HG03558 (cell line): ENCODE measurements around the gene FBXW11.

Experiments used
- ATAC-seq: cut with Tn5 transposase; IDR thresholded peaks from one replicate; pipeline ENCODE4 v1.9.1; 2021; ENCODE audit warnings: moderate number of reproducible peaks; ENCODE audit not compliant: unreplicated experiment; ENCODE audit errors: extremely low read depth

FBXW11 gene

DNA sequence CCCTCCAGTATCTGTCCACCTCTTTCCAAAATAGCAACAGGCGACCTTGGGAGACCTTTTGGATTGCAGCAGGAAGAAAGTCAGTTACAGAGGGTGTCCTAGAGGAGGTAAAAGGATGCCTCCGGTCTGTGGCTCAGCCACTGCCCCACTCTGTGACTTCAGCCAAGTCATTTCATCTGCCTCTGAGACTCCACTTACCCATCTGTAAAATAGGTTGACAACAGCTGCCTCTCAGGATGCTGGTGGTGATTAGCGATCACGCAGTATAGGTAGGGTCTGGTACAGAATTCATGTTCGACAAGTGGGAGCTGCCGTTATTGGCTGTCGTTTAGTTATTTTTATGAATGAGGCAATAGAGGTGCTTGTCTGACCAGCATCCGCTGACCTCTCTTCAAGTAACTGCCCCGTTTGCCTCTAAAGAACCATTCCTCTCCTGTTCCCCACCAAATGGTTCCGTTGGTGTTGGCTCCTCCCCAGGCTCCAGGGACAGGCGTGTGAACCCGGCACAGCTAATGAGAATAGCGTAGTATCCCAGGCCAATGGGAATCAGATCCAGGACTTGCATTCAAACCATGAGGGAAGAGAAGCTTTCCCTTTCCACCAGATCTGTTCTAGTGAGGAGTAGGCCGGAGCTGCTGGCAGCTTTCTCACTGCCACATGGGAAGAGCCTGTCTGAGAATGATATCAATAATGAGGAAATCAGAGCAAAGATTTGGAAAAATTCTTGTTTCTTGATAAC, 156.7 kb downstream of the FBXW11 start:
- ATAC-seq, result no peak

- no peak for ATAC-seq
These were observed 157.4 kb downstream of the FBXW11 start for GRCh38 chr5:171848911-171849520.

- no peak for ATAC-seq
These were observed 158.0 kb downstream of the FBXW11 start for GRCh38 chr5:171848486-171848885.

DNA sequence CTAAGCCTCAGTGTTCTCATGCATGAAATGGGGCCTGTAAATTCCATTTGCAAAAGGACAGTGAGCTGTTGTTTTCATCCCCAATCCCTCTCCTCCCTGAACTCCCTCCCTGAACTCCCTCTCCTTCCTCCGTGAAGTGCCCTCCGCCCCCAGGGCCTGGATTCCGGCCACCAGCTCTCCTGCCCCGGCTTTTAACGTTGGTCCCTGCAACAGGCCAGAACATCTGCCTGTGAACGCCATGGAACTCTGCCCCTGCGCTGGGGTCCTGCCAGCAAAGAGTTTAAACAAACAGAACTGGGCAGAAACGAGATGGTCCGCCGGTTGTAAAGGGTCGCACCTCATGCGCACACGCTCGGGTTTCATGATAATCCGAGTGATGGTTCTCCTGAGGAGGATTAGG, 158.4 kb downstream of the FBXW11 start:
- ATAC-seq, result no peak

- ATAC-seq, result no peak
These were observed 159.4 kb downstream of the FBXW11 start for GRCh38 chr5:171847026-171847425.

DNA sequence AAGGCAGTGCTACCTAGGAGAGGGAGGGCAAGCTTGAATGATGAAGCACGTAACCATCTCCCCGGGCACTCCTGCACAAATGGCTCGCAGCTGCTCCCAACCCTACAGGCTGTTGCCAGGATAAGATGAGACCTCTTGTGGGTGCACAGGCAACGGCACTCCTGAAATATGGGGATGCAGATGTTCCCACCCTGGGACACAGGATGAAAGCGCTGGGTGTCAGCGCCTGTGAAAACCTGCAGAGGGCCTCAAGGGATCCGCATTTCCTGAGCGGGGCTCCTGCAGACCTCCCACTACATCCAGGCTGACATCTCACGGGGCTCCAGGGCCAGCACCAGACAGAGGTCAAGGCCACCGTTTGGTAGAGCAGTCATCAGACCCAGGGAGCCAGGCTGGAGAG, 160.1 kb downstream of the FBXW11 start:
- no peak for ATAC-seq

DNA sequence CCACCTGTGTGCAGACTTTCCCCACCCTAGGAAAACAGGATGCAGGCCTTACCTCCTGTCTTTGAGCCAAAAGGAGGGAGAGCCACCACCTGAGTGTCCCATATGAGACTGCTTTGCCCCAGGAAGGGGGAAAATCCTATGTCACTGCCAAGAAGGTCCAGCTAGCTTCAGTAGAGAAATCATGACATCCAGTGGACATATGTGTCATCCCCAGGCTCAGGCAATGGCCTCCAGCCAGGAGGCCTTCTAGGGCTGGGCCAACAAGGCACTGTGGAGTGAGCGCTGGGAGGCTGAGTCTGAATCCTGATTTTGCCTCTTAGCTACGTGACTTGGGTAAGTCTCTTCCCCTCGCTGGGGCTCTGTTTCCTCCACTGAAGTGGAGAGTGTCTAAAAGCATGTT, 160.6 kb downstream of the FBXW11 start:
- no peak for ATAC-seq

DNA sequence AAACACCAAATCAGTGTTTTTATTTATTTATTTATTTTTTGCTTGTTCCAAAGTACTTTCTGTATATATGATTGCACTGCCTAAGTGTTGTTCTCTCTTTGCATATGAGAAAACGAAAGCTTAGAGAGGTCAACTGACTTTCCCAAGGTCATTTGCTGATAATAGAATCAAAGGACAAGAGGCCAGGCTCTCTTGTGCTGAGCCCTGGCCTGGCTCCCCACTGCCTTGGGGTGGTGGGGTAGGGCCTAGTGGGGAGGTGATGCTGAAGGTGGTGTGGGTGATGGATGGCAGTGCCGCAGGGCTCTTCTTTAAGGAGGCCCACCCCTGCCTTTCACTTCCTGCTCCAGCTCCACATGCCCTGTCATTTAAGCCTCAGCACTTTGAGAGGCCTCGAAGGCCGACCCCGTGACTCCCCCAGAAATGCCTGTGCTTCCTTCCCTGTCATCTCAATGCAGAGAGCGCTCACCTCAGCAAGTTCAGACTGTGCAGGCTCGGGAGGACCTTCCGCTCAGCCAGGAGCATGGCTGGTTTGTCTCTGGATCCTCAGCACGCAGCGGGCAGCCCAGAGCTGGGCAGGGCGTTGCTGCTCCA, 161.3 kb downstream of the FBXW11 start:
- no peak for ATAC-seq

- no peak for ATAC-seq
These were observed 163.6 kb downstream of the FBXW11 start for GRCh38 chr5:171842777-171843328.

- no peak for ATAC-seq
These were observed 164.3 kb downstream of the FBXW11 start for GRCh38 chr5:171841984-171842776.

- no peak for ATAC-seq
These were observed 165.5 kb downstream of the FBXW11 start for GRCh38 chr5:171840711-171841522.

GRCh38 chr5:171840066-171840465, 166.4 kb downstream of the FBXW11 start:
- ATAC-seq, result no peak

DNA sequence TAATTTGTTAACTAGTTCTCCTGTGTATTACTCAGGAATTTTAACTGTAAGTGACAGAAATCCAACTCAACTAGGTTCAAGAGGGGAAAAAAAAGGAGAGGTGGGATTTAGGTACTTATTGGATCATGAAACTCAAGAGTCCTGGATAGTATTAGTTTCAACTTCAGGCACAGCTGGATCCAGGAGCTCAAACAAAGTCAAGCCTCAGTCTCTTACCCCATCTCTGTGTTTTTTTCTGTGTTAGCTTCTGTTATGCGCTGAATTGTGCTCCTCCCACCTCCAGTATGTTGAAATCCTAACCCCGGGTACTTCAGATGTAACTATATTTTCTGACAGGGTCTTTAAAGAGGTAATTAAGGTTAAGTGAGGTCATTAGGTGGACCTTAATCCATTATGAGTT, 167.3 kb downstream of the FBXW11 start:
- no peak for ATAC-seq

- ATAC-seq, result no peak
These were observed 168.4 kb downstream of the FBXW11 start for GRCh38 chr5:171838066-171838465.

DNA sequence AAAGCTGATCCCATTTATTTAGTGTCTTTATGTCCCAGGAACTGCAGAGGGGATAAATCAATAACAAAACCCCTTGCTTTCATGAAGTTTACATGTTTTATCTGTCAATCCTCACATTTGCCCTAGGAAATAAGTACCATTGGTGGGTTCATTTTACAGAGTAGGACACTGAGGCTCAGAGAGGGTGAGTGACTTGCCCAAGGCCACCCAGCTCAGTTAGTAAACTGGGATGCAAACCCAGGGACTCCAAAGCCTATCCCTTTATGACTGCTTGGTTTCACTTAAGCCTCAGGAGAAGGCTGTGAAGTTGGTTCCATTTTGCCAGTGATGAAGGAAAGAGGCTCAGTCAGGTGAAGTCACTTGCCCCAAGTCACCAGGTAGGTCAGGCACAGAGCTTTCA, 168.9 kb downstream of the FBXW11 start:
- no peak for ATAC-seq

DNA sequence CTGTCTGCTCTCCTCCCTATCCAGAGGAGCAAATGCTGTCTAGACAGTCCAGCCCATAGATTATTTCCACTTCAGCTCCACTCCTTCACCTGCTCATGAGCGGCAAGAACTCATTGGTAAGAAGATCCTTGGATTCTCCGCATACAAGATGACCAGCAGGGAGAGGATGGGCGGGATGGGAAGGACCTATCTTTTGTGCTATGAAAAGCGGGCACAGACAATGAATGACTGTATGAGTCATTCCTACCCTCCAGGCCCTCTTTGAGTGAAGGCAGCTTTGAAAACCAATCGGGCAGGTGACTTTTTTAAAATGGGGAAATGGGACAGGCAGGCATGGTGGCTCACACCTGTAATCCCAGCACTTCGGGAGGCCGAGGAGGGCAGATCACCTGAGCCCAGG, 171.4 kb downstream of the FBXW11 start:
- no peak for ATAC-seq

DNA sequence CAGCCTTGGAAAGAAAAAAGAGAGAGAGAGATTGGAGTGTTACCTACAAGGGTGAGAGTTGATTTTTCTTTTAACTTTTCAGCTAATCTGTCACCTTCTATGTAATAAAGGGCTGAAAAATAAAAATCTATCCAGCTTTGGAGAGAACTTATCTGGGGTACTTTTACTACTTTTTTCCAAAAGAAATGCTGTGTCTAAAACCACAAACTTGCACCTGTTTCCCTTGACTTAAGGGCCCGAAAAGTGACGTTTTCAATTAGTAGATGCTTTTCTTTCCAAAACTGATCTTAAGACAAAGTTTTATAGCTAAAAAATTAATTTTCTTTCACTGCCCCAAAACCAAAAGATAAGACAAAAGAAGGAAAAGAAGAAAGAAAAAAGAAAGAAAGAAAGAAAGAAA, 172.0 kb downstream of the FBXW11 start:
- no peak for ATAC-seq

DNA sequence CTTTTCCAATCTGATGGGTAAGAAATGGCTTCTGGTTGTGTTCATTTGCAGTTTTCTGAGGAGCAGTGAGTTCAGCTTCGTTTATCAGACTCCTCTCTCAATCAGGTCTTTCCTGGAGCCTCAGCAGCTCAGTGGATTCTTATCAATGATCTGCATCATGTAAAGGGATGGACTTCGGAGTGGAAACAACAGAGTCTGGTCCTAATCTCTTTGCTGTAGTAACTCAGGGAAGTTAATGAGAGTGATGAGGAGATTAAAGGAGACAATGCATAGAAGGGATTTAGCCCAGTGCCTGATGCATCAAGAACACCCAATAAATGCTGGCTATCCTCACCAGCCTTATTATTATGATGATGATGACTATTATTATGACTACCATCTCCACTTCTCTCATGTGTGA, 173.7 kb downstream of the FBXW11 start:
- no peak for ATAC-seq

GRCh38 chr5:171830686-171831085, 175.8 kb downstream of the FBXW11 start:
- ATAC-seq, result no peak

- no peak for ATAC-seq
These were observed 179.3 kb downstream of the FBXW11 start for GRCh38 chr5:171827162-171827561.
